ENCODE results near the gene TMEFF2.

DNA sequence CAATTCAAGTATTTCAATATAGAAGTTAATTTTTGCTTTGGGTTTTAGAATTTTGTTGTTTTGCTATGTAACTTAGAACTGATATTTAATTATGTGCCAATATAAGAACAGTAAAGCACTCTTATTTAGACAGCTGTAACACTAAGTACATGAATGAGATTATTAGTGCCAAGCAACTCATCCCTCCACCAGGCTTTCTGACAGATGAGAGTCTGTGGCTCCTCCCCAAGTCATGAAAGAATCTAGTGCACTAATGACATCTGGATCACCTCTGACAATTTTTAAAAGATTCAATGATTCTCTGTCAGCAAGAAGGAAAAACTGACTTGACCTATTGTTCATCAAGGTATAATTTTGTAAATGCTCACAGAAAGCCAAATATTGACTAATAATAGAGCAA lies 67.8 kb downstream of the TMEFF2 start:
- TF ChIP-seq, protein P1, sequence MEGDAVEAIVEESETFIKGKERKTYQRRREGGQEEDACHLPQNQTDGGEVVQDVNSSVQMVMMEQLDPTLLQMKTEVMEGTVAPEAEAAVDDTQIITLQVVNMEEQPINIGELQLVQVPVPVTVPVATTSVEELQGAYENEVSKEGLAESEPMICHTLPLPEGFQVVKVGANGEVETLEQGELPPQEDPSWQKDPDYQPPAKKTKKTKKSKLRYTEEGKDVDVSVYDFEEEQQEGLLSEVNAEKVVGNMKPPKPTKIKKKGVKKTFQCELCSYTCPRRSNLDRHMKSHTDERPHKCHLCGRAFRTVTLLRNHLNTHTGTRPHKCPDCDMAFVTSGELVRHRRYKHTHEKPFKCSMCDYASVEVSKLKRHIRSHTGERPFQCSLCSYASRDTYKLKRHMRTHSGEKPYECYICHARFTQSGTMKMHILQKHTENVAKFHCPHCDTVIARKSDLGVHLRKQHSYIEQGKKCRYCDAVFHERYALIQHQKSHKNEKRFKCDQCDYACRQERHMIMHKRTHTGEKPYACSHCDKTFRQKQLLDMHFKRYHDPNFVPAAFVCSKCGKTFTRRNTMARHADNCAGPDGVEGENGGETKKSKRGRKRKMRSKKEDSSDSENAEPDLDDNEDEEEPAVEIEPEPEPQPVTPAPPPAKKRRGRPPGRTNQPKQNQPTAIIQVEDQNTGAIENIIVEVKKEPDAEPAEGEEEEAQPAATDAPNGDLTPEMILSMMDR (IDR thresholded peaks at IDR 0.05) = no peak
- no peak for TF ChIP-seq POLR2AphosphoS5 (IDR thresholded peaks at IDR 0.05)
- TF ChIP-seq EP300 (IDR thresholded peaks at IDR 0.05; ENCODE audit: low read depth) = no peak
- no peak for TF ChIP-seq POLR2A (IDR thresholded peaks at IDR 0.05)
